GM18511 (cell line): ENCODE results near the gene ANKS4B.
"Not testable (repeated sequence)": the region's sequence is repeated elsewhere in the genome, so short reads cannot be mapped to it uniquely, and the experiment has no call there.

Source experiments
- ATAC-seq: cut with Tn5 transposase; IDR thresholded peaks from one replicate; pipeline ENCODE4 v1.9.1; 2021; ENCODE audit warnings: mild to moderate bottlenecking, moderate library complexity; ENCODE audit not compliant: unreplicated experiment

Gene ANKS4B

GRCh38 chr16:21285314-21285713 lies 51.8 kb downstream of the ANKS4B start:
- no peak for ATAC-seq

- not testable (repeated sequence) for ATAC-seq
Observed at GRCh38 chr16:21289789-21290188, 56.3 kb downstream of the ANKS4B start.

- peak; percentile 55 for ATAC-seq
Observed at GRCh38 chr16:21300309-21301167, 67.0 kb downstream of the ANKS4B start.

- ATAC-seq, result peak; percentile 62
Observed at GRCh38 chr16:21301168-21301894, 67.8 kb downstream of the ANKS4B start.

GRCh38 chr16:21301895-21302291 lies 68.4 kb downstream of the ANKS4B start:
- no peak for ATAC-seq

GRCh38 chr16:21302454-21302853 lies 69.0 kb downstream of the ANKS4B start:
- no peak for ATAC-seq

- ATAC-seq, result no peak
Observed at GRCh38 chr16:21302898-21303528, 69.5 kb downstream of the ANKS4B start.
